Stimulated activated naive B cell treated with anti-CD40 and anti-IgM and Interleukin-4, amounts not matched to agents 10 μg/mL and 1 μg/mL and 100 μg/mL, for 72 hours (primary cell): ENCODE results near the gene ARHGAP15.

Source experiments
- ATAC-seq, 2 donors: fragments of 150-1000 bp; cut with Tn5 transposase; replicated peaks; 2 replicates each; pipeline ENCODE4 v1.10.0; 2021; ENCODE audit warnings: moderate library complexity in 1 of 2
- DNase-seq: peaks from one replicate; pipeline ENCODE4 v3.0.0; 2021
- H3K27ac Mint-ChIP-seq: one replicate; pipeline ENCODE4 v1.8.0; 2022; ENCODE audit warnings: mild to moderate bottlenecking, mixed read lengths
- H3K27me3 Mint-ChIP-seq, 2 donors: one replicate each; pipeline ENCODE4 v1.8.0; 2022; ENCODE audit warnings: mixed read lengths in 2 of 2
- H3K36me3 Mint-ChIP-seq, 2 donors: one replicate each; pipeline ENCODE4 v1.8.0; 2022; ENCODE audit warnings: mixed read lengths in 2 of 2, mild to moderate bottlenecking in 1 of 2
- H3K4me1 Mint-ChIP-seq, 2 donors: one replicate each; pipeline ENCODE4 v1.8.0; 2022; ENCODE audit warnings: mixed read lengths in 2 of 2, mild to moderate bottlenecking in 1 of 2
- H3K4me3 Mint-ChIP-seq, 2 donors: one replicate each; pipeline ENCODE4 v1.8.0; 2022; ENCODE audit warnings: mild to moderate bottlenecking in 2 of 2, mixed read lengths in 2 of 2, moderate library complexity in 1 of 2
- H3K9me3 Mint-ChIP-seq, 2 donors: one replicate each; pipeline ENCODE4 v1.8.0; 2022; ENCODE audit warnings: mixed read lengths in 2 of 2, mild to moderate bottlenecking in 1 of 2

ARHGAP15 gene

GRCh38 chr2:143558665-143559064 is 429.4 kb downstream of the ARHGAP15 start:
- DNase-seq (no peak), ATAC-seq (no peak)
- H3K27ac Mint-ChIP-seq: no peak overlapping the region
- H3K4me3 Mint-ChIP-seq: no peak overlapping the region
- H3K27me3 Mint-ChIP-seq: no peaks in the 10 kb centered on the region
- H3K4me1 Mint-ChIP-seq: peaks cover under 1 to 2% of the 10 kb centered on the region in 2 donors
- H3K36me3 Mint-ChIP-seq: peaks cover 29 to 48% of the 10 kb centered on the region in 2 donors
- H3K9me3 Mint-ChIP-seq: no peaks in the 10 kb centered on the region

GRCh38 chr2:143559147-143559546 is 429.9 kb downstream of the ARHGAP15 start:
- H3K4me1 Mint-ChIP-seq: peaks cover 5% of the 10 kb centered on the region in 2 donors
- H3K36me3 Mint-ChIP-seq: peaks cover 29 to 53% of the 10 kb centered on the region in 2 donors
- H3K27ac Mint-ChIP-seq: no peak overlapping the region
- no peak for DNase-seq
- no peak for ATAC-seq
- no peak overlapping the region for H3K4me3 Mint-ChIP-seq
- H3K27me3 Mint-ChIP-seq: no peaks in the 10 kb centered on the region
- H3K9me3 Mint-ChIP-seq: no peaks in the 10 kb centered on the region

- Mint-ChIP-seq H3K4me3 (no peak overlapping the region), H3K4me1 (peaks cover 5 to 8% of the 10 kb centered on the region in 2 donors), H3K9me3 (no peaks in the 10 kb centered on the region), H3K27me3 (no peaks in the 10 kb centered on the region), H3K27ac (peak overlapping the region; percentile 54), H3K36me3 (peaks cover 29 to 52% of the 10 kb centered on the region in 2 donors)
- ATAC-seq (no peak), DNase-seq (no peak)
Observed at GRCh38 chr2:143560724-143561123, 431.5 kb downstream of the ARHGAP15 start.

- ATAC-seq: peak; percentile 58 to 71
- no peaks in the 10 kb centered on the region for H3K27me3 Mint-ChIP-seq
- no peak overlapping the region for H3K27ac Mint-ChIP-seq
- H3K9me3 Mint-ChIP-seq: peaks cover 3 to 9% of the 10 kb centered on the region in 2 donors
- peaks cover 34 to 52% of the 10 kb centered on the region in 2 donors for H3K36me3 Mint-ChIP-seq
- DNase-seq: no peak
- no peak overlapping the region for H3K4me3 Mint-ChIP-seq
- peaks cover 5 to 8% of the 10 kb centered on the region in 2 donors for H3K4me1 Mint-ChIP-seq
Observed at GRCh38 chr2:143564419-143564818, 435.2 kb downstream of the ARHGAP15 start.

- Mint-ChIP-seq H3K4me1 (peaks cover 0 to 3% of the 10 kb centered on the region in 2 donors), H3K36me3 (peaks cover 30 to 51% of the 10 kb centered on the region in 2 donors), H3K9me3 (peaks cover 1 to 5% of the 10 kb centered on the region in 2 donors), H3K4me3 (no peak overlapping the region), H3K27me3 (no peaks in the 10 kb centered on the region), H3K27ac (no peak overlapping the region)
- no peak for ATAC-seq
- no peak for DNase-seq
Observed at GRCh38 chr2:143571747-143572146, 442.5 kb downstream of the ARHGAP15 start.

GRCh38 chr2:143572421-143572820 is 443.2 kb downstream of the ARHGAP15 start:
- DNase-seq (no peak), ATAC-seq (no peak)
- H3K36me3 Mint-ChIP-seq: peaks cover 24 to 45% of the 10 kb centered on the region in 2 donors

GRCh38 chr2:143574069-143574468 is 444.9 kb downstream of the ARHGAP15 start:
- H3K9me3 Mint-ChIP-seq: no peaks in the 10 kb centered on the region
- H3K4me3 Mint-ChIP-seq: no peak overlapping the region
- ATAC-seq: no peak
- peaks cover 0 to 3% of the 10 kb centered on the region in 2 donors for H3K4me1 Mint-ChIP-seq
- no peaks in the 10 kb centered on the region for H3K27me3 Mint-ChIP-seq
- no peak overlapping the region for H3K27ac Mint-ChIP-seq
- H3K36me3 Mint-ChIP-seq: peaks cover 16 to 34% of the 10 kb centered on the region in 2 donors
- DNase-seq: no peak

More at GRCh38 chr2:143572421-143572820, 443.2 kb downstream of the ARHGAP15 start:
- peaks cover 0 to 1% of the 10 kb centered on the region in 2 donors for H3K9me3 Mint-ChIP-seq
- no peaks in the 10 kb centered on the region for H3K27me3 Mint-ChIP-seq
- H3K4me1 Mint-ChIP-seq: peaks cover 0 to 3% of the 10 kb centered on the region in 2 donors
- no peak overlapping the region for H3K27ac Mint-ChIP-seq
- H3K4me3 Mint-ChIP-seq: no peak overlapping the region

- ATAC-seq (no peak), DNase-seq (no peak)
- Mint-ChIP-seq H3K4me3 (no peak overlapping the region), H3K27me3 (no peaks in the 10 kb centered on the region), H3K36me3 (peaks cover 14 to 30% of the 10 kb centered on the region in 2 donors), H3K27ac (no peak overlapping the region), H3K9me3 (no peaks in the 10 kb centered on the region), H3K4me1 (peaks cover 0 to 3% of the 10 kb centered on the region in 2 donors)
Observed at GRCh38 chr2:143575340-143575739, 446.1 kb downstream of the ARHGAP15 start.

- no peaks in the 10 kb centered on the region for H3K27me3 Mint-ChIP-seq
- H3K36me3 Mint-ChIP-seq: peaks cover 8 to 27% of the 10 kb centered on the region in 2 donors
- no peaks in the 10 kb centered on the region for H3K9me3 Mint-ChIP-seq
- DNase-seq (no peak), ATAC-seq (no peak)
- H3K4me1 Mint-ChIP-seq: peaks cover 0 to 2% of the 10 kb centered on the region in 2 donors
- no peak overlapping the region for H3K4me3 Mint-ChIP-seq
- peak overlapping the region; percentile 75 for H3K27ac Mint-ChIP-seq
Observed at GRCh38 chr2:143577489-143577888, 448.3 kb downstream of the ARHGAP15 start.

GRCh38 chr2:143579456-143579855 is 450.2 kb downstream of the ARHGAP15 start:
- peaks cover 0 to 2% of the 10 kb centered on the region in 2 donors for H3K4me1 Mint-ChIP-seq
- H3K27ac Mint-ChIP-seq: no peak overlapping the region
- H3K9me3 Mint-ChIP-seq: peaks cover 0 to 2% of the 10 kb centered on the region in 2 donors
- DNase-seq: no peak
- no peaks in the 10 kb centered on the region for H3K27me3 Mint-ChIP-seq
- no peak overlapping the region for H3K4me3 Mint-ChIP-seq
- ATAC-seq: no peak
- peaks cover 11 to 35% of the 10 kb centered on the region in 2 donors for H3K36me3 Mint-ChIP-seq

GRCh38 chr2:143581134-143581533 is 451.9 kb downstream of the ARHGAP15 start:
- H3K27ac Mint-ChIP-seq: no peak overlapping the region
- H3K4me3 Mint-ChIP-seq: no peak overlapping the region
- peaks cover 0 to 2% of the 10 kb centered on the region in 2 donors for H3K9me3 Mint-ChIP-seq
- H3K4me1 Mint-ChIP-seq: peaks cover 0 to 2% of the 10 kb centered on the region in 2 donors
- no peaks in the 10 kb centered on the region for H3K27me3 Mint-ChIP-seq
- H3K36me3 Mint-ChIP-seq: peaks cover 12 to 32% of the 10 kb centered on the region in 2 donors
- no peak for DNase-seq
- peak in 1 of 2 donors; percentile 67 for ATAC-seq

GRCh38 chr2:143582046-143582747 is 453.0 kb downstream of the ARHGAP15 start:
- H3K4me3 Mint-ChIP-seq: no peak overlapping the region
- H3K27me3 Mint-ChIP-seq: no peaks in the 10 kb centered on the region
- no peak overlapping the region for H3K27ac Mint-ChIP-seq
- ATAC-seq (no peak), DNase-seq (no peak)
- peaks cover 5 to 10% of the 10 kb centered on the region in 2 donors for H3K9me3 Mint-ChIP-seq
- H3K36me3 Mint-ChIP-seq: peaks cover 18 to 42% of the 10 kb centered on the region in 2 donors
- H3K4me1 Mint-ChIP-seq: peaks cover 5 to 6% of the 10 kb centered on the region in 2 donors

- no peak overlapping the region for H3K4me3 Mint-ChIP-seq
- H3K27me3 Mint-ChIP-seq: no peaks in the 10 kb centered on the region
- peaks cover 27 to 56% of the 10 kb centered on the region in 2 donors for H3K36me3 Mint-ChIP-seq
- DNase-seq (no peak), ATAC-seq (no peak)
- peaks cover 5 to 10% of the 10 kb centered on the region in 2 donors for H3K9me3 Mint-ChIP-seq
- no peak overlapping the region for H3K27ac Mint-ChIP-seq
- H3K4me1 Mint-ChIP-seq: peaks cover 15 to 27% of the 10 kb centered on the region in 2 donors
Observed at GRCh38 chr2:143584936-143585335, 455.7 kb downstream of the ARHGAP15 start.

- no peak for ATAC-seq
- Mint-ChIP-seq H3K4me3 (no peak overlapping the region), H3K27ac (no peak overlapping the region)
Observed at GRCh38 chr2:143586119-143586518, 456.9 kb downstream of the ARHGAP15 start.

GRCh38 chr2:143588746-143589145 is 459.5 kb downstream of the ARHGAP15 start:
- DNase-seq: no peak
- H3K4me3 Mint-ChIP-seq: no peak overlapping the region
- peaks cover 13 to 27% of the 10 kb centered on the region in 2 donors for H3K4me1 Mint-ChIP-seq
- H3K36me3 Mint-ChIP-seq: peaks cover 27 to 41% of the 10 kb centered on the region in 2 donors
- ATAC-seq: no peak
- peaks cover 5 to 8% of the 10 kb centered on the region in 2 donors for H3K9me3 Mint-ChIP-seq
- no peak overlapping the region for H3K27ac Mint-ChIP-seq
- H3K27me3 Mint-ChIP-seq: no peaks in the 10 kb centered on the region

More at GRCh38 chr2:143586119-143586518, 456.9 kb downstream of the ARHGAP15 start:
- no peaks in the 10 kb centered on the region for H3K27me3 Mint-ChIP-seq
- DNase-seq: no peak
- peaks cover 5 to 10% of the 10 kb centered on the region in 2 donors for H3K9me3 Mint-ChIP-seq
- peaks cover 15 to 27% of the 10 kb centered on the region in 2 donors for H3K4me1 Mint-ChIP-seq
- H3K36me3 Mint-ChIP-seq: peaks cover 24 to 50% of the 10 kb centered on the region in 2 donors
